ENCODE data around the gene ORAI3. TPM values are rescaled to one million over a fixed set of nuclear protein-coding genes. Genes with fewer than 3 reads are reported as not detected.
A peak's percentile ranks its signal among the peaks of the same experiment; 100 is the strongest.

The ORAI3 gene
- total RNA-seq, 2 experiments from 2014 or later: 30.3 to 33.6 TPM

- DNase-seq: no peak
- H3K27me3 Mint-ChIP-seq: peaks cover 11% of the 10 kb centered on the region
- CTCF ChIA-PET: interaction anchor here (1.1 to 3.2 kb wide), 4 partner anchors 10 to 464 kb away, joined by 3 to 18 read pairs (median 6); partner anchors contain the start of genes ARMC5 and HSD3B7
- H3K27ac Mint-ChIP-seq: no peak overlapping the region
- peak overlapping the region; percentile 62 for H3K4me3 Mint-ChIP-seq
- no peaks in the 10 kb centered on the region for H3K9me3 Mint-ChIP-seq
- H3K4me1 Mint-ChIP-seq: peaks cover 43% of the 10 kb centered on the region
- POLR2A ChIA-PET: interaction anchor here (0.6 to 1.8 kb wide), 4 partner anchors 11 to 464 kb away, joined by 3 to 11 read pairs (median 5); partner anchors contain the start of genes ARMC5, HSD3B7, ZNF646 and ZNF668
- no peaks in the 10 kb centered on the region for H3K36me3 Mint-ChIP-seq (ENCODE audit: low read depth)
These were observed 47.1 kb downstream of the ORAI3 start for GRCh38 chr16:30995927-30996323.

GRCh38 chr16:30996324-30996984 is 47.6 kb downstream of the ORAI3 start:
- H3K4me1 Mint-ChIP-seq: peaks cover 38% of the 10 kb centered on the region
- DNase-seq: no peak
- ChIA-PET CTCF (interaction anchor here (1.1 to 3.2 kb wide), 4 partner anchors 11 to 463 kb away, joined by 3 to 18 read pairs (median 6); partner anchors contain the start of genes ARMC5 and HSD3B7), POLR2A (interaction anchor here (0.6 to 1.8 kb wide), 7 partner anchors 10 to 463 kb away, joined by 3 to 11 read pairs (median 4); partner anchors contain the start of genes ARMC5, HSD3B7, KAT8 and ZNF646)
- H3K27me3 Mint-ChIP-seq: peaks cover 11% of the 10 kb centered on the region
- peak overlapping the region; percentile 78 for H3K27ac Mint-ChIP-seq
- peak overlapping the region; percentile 84 for H3K4me3 Mint-ChIP-seq
- H3K9me3 Mint-ChIP-seq: no peaks in the 10 kb centered on the region
- no peaks in the 10 kb centered on the region for H3K36me3 Mint-ChIP-seq (ENCODE audit: low read depth)

GRCh38 chr16:30996985-30997724 is 48.3 kb downstream of the ORAI3 start:
- peak overlapping the region; percentile 84 for H3K4me3 Mint-ChIP-seq
- ChIA-PET CTCF (interaction anchor here (0.8 to 2.6 kb wide), 4 partner anchors 35 to 145 kb away, joined by 3 to 7 read pairs (median 4); no protein-coding TSS in a partner anchor), POLR2A (interaction anchor here (1.2 to 1.8 kb wide), 6 partner anchors 10 to 462 kb away, joined by 3 to 11 read pairs (median 4); partner anchors contain the start of genes ARMC5, HSD3B7, KAT8 and ZNF646)
- peak; percentile 88 for DNase-seq
- H3K27me3 Mint-ChIP-seq: peaks cover 12% of the 10 kb centered on the region
- H3K4me1 Mint-ChIP-seq: peaks cover 37% of the 10 kb centered on the region
- peak overlapping the region; percentile 78 for H3K27ac Mint-ChIP-seq
- no peaks in the 10 kb centered on the region for H3K36me3 Mint-ChIP-seq (ENCODE audit: low read depth)
- H3K9me3 Mint-ChIP-seq: no peaks in the 10 kb centered on the region

GRCh38 chr16:30997725-30998711 is 49.1 kb downstream of the ORAI3 start:
- DNase-seq: no peak
- ChIA-PET POLR2A (interaction anchor here (0.7 to 2.2 kb wide), 14 partner anchors 9 to 182 kb away, joined by 3 to 11 read pairs (median 3); partner anchors contain the start of genes FUS, HSD3B7, KAT8 and ZNF646), CTCF (interaction anchor here (0.8 to 2.6 kb wide), 4 partner anchors 34 to 144 kb away, joined by 3 to 7 read pairs (median 4); no protein-coding TSS in a partner anchor)
- H3K4me1 Mint-ChIP-seq: peaks cover 28% of the 10 kb centered on the region
- no peak overlapping the region for H3K27ac Mint-ChIP-seq
- no peaks in the 10 kb centered on the region for H3K36me3 Mint-ChIP-seq (ENCODE audit: low read depth)
- no peaks in the 10 kb centered on the region for H3K9me3 Mint-ChIP-seq
- peaks cover 12% of the 10 kb centered on the region for H3K27me3 Mint-ChIP-seq
- peak overlapping the region; percentile 37 for H3K4me3 Mint-ChIP-seq

- Mint-ChIP-seq H3K27ac (no peak overlapping the region), H3K4me1 (peaks cover 18% of the 10 kb centered on the region), H3K27me3 (peaks cover 12% of the 10 kb centered on the region), H3K4me3 (no peak overlapping the region), H3K9me3 (no peaks in the 10 kb centered on the region), H3K36me3 (ENCODE audit: low read depth) (no peaks in the 10 kb centered on the region)
- ChIA-PET CTCF (interaction anchor here (1.3 kb wide), 1 partner anchor 143 kb away, joined by 6 read pairs; no protein-coding TSS in a partner anchor), POLR2A (interaction anchor here (0.9 to 2.2 kb wide), 8 partner anchors 8 to 181 kb away, joined by 3 to 7 read pairs (median 3); partner anchors contain the start of genes FUS, ZNF646 and ZNF668)
- no peak for DNase-seq
These were observed 50.2 kb downstream of the ORAI3 start for GRCh38 chr16:30998852-30999761.

- Mint-ChIP-seq H3K4me1 (peaks cover 8% of the 10 kb centered on the region), H3K9me3 (no peaks in the 10 kb centered on the region), H3K27ac (no peak overlapping the region), H3K27me3 (peaks cover 14% of the 10 kb centered on the region), H3K4me3 (no peak overlapping the region), H3K36me3 (ENCODE audit: low read depth) (no peaks in the 10 kb centered on the region)
- CTCF ChIA-PET: no interaction called here
- no peak for DNase-seq
- POLR2A ChIA-PET: no interaction called here
These were observed 52.0 kb downstream of the ORAI3 start for GRCh38 chr16:31000671-31001382.

GRCh38 chr16:31001507-31002249 is 52.8 kb downstream of the ORAI3 start:
- Mint-ChIP-seq H3K36me3 (ENCODE audit: low read depth) (no peaks in the 10 kb centered on the region), H3K27me3 (peaks cover 17% of the 10 kb centered on the region), H3K4me1 (peaks cover 3% of the 10 kb centered on the region), H3K9me3 (no peaks in the 10 kb centered on the region), H3K27ac (no peak overlapping the region), H3K4me3 (no peak overlapping the region)
- CTCF ChIA-PET: no interaction called here
- DNase-seq: no peak
- POLR2A ChIA-PET: interaction anchor here (2.0 kb wide), 1 partner anchor 72 kb away, joined by 6 read pairs; the partner anchor contains the start of genes ZNF646 and ZNF668

GRCh38 chr16:31002250-31002700 is 53.4 kb downstream of the ORAI3 start:
- CTCF ChIA-PET: interaction anchor here (0.8 kb wide), 1 partner anchor 101 kb away, joined by 3 read pairs; no protein-coding TSS in a partner anchor
- DNase-seq: no peak
- no peak overlapping the region for H3K4me3 Mint-ChIP-seq
- no peaks in the 10 kb centered on the region for H3K4me1 Mint-ChIP-seq
- no peaks in the 10 kb centered on the region for H3K9me3 Mint-ChIP-seq
- POLR2A ChIA-PET: interaction anchor here (1.2 to 2.0 kb wide), 2 partner anchors 71 to 178 kb away, joined by 4 to 6 read pairs; partner anchors contain the start of genes FUS, ZNF646 and ZNF668
- no peaks in the 10 kb centered on the region for H3K36me3 Mint-ChIP-seq (ENCODE audit: low read depth)
- H3K27ac Mint-ChIP-seq: no peak overlapping the region
- H3K27me3 Mint-ChIP-seq: peaks cover 18% of the 10 kb centered on the region

GRCh38 chr16:31002862-31003341 is 54.0 kb downstream of the ORAI3 start:
- no peak overlapping the region for H3K27ac Mint-ChIP-seq
- H3K36me3 Mint-ChIP-seq (ENCODE audit: low read depth): no peaks in the 10 kb centered on the region
- DNase-seq: no peak
- POLR2A ChIA-PET: interaction anchor here (1.2 to 2.0 kb wide), 2 partner anchors 71 to 178 kb away, joined by 4 to 6 read pairs; partner anchors contain the start of genes FUS, ZNF646 and ZNF668
- H3K4me3 Mint-ChIP-seq: no peak overlapping the region
- no peaks in the 10 kb centered on the region for H3K4me1 Mint-ChIP-seq
- CTCF ChIA-PET: interaction anchor here (0.8 kb wide), 1 partner anchor 100 kb away, joined by 3 read pairs; no protein-coding TSS in a partner anchor
- peaks cover 20% of the 10 kb centered on the region for H3K27me3 Mint-ChIP-seq
- H3K9me3 Mint-ChIP-seq: no peaks in the 10 kb centered on the region

- ChIA-PET POLR2A (interaction anchor here (2.0 kb wide), 1 partner anchor 70 kb away, joined by 6 read pairs; the partner anchor contains the start of genes ZNF646 and ZNF668), CTCF (interaction anchor here (1.1 kb wide), 1 partner anchor 17 kb away, joined by 4 read pairs; no protein-coding TSS in a partner anchor)
- Mint-ChIP-seq H3K27me3 (peaks cover 12% of the 10 kb centered on the region), H3K4me1 (no peaks in the 10 kb centered on the region), H3K27ac (no peak overlapping the region), H3K4me3 (no peak overlapping the region), H3K36me3 (ENCODE audit: low read depth) (no peaks in the 10 kb centered on the region), H3K9me3 (no peaks in the 10 kb centered on the region)
- no peak for DNase-seq
These were observed 54.9 kb downstream of the ORAI3 start for GRCh38 chr16:31003744-31004143.

All from activated CD4-positive, alpha-beta memory T cell treated with anti-CD3 and anti-CD28 coated beads, Interleukin-2, amount 10 ng/mL, durations not matched to agents 7 days and 5 days (primary cell).